Nephron (organoid): ENCODE data around the gene PELI2.

Experiments
- H3K27ac Mint-ChIP-seq, 3 experiments: 2 replicates each; pipeline ENCODE4 v1.8.0; 2020; ENCODE audit warnings: mixed read lengths in 3 of 3, mild to moderate bottlenecking in 2 of 3, moderate library complexity in 1 of 3
- H3K27me3 Mint-ChIP-seq: 2 replicates; pipeline ENCODE4 v1.8.0; 2021; ENCODE audit warnings: low read depth, mild to moderate bottlenecking, moderate library complexity, mixed read lengths
- H3K36me3 Mint-ChIP-seq: 2 replicates; pipeline ENCODE4 v1.8.0; 2020; ENCODE audit warnings: low read depth, mixed read lengths
- H3K4me1 Mint-ChIP-seq: 2 replicates; pipeline ENCODE4 v1.8.0; 2020; ENCODE audit warnings: mixed read lengths
- H3K4me3 Mint-ChIP-seq, 3 experiments: 2 replicates each; pipeline ENCODE4 v1.8.0; 2020; ENCODE audit warnings: mild to moderate bottlenecking in 3 of 3, mixed read lengths in 3 of 3, moderate library complexity in 2 of 3
- H3K9me3 Mint-ChIP-seq: 2 replicates; pipeline ENCODE4 v1.8.0; 2020; ENCODE audit warnings: mixed read lengths
- CTCF ChIP-seq, 3 experiments: fragments of 200-600 bp; sonication (generic); IDR thresholded peaks; one replicate each; pipeline ENCODE4 v1.5.0; 2021; ENCODE audit warnings: antibody characterized with exemption in 3 of 3; ENCODE audit not compliant: unreplicated experiment in 3 of 3

Gene PELI2

GRCh38 chr14:56273155-56273554, 154.9 kb downstream of the PELI2 start:
- Mint-ChIP-seq H3K27ac (no peak overlapping the region), H3K9me3 (no peaks in the 10 kb centered on the region), H3K36me3 (peaks cover 10% of the 10 kb centered on the region), H3K27me3 (peaks cover 11% of the 10 kb centered on the region), H3K4me3 (no peak overlapping the region), H3K4me1 (no peaks in the 10 kb centered on the region)
- no peak for TF ChIP-seq CTCF (IDR thresholded peaks at IDR 0.05; ENCODE audit: unreplicated experiment in 3 of 3)

GRCh38 chr14:56273951-56274350, 155.7 kb downstream of the PELI2 start:
- peaks cover 10% of the 10 kb centered on the region for H3K36me3 Mint-ChIP-seq
- H3K9me3 Mint-ChIP-seq, result no peaks in the 10 kb centered on the region
- H3K4me3 Mint-ChIP-seq, result no peak overlapping the region
- H3K27me3 Mint-ChIP-seq, result peaks cover 10% of the 10 kb centered on the region
- no peak for TF ChIP-seq CTCF (IDR thresholded peaks at IDR 0.05; ENCODE audit: unreplicated experiment in 3 of 3)
- no peaks in the 10 kb centered on the region for H3K4me1 Mint-ChIP-seq
- H3K27ac Mint-ChIP-seq, result no peak overlapping the region

GRCh38 chr14:56274556-56274955, 156.3 kb downstream of the PELI2 start:
- no peaks in the 10 kb centered on the region for H3K9me3 Mint-ChIP-seq
- H3K36me3 Mint-ChIP-seq, result peaks cover 10% of the 10 kb centered on the region
- H3K27ac Mint-ChIP-seq, result no peak overlapping the region
- TF ChIP-seq CTCF (IDR thresholded peaks at IDR 0.05; ENCODE audit: unreplicated experiment in 3 of 3), result no peak
- no peaks in the 10 kb centered on the region for H3K4me1 Mint-ChIP-seq
- no peak overlapping the region for H3K4me3 Mint-ChIP-seq
- H3K27me3 Mint-ChIP-seq, result peaks cover 4% of the 10 kb centered on the region

- Mint-ChIP-seq H3K36me3 (peaks cover 10% of the 10 kb centered on the region), H3K27ac (no peak overlapping the region), H3K4me3 (no peak overlapping the region), H3K4me1 (no peaks in the 10 kb centered on the region), H3K27me3 (peaks cover 1% of the 10 kb centered on the region), H3K9me3 (no peaks in the 10 kb centered on the region)
- no peak for TF ChIP-seq CTCF (IDR thresholded peaks at IDR 0.05; ENCODE audit: unreplicated experiment in 3 of 3)
Measured at GRCh38 chr14:56276108-56276507, 157.9 kb downstream of the PELI2 start.

- no peaks in the 10 kb centered on the region for H3K9me3 Mint-ChIP-seq
- no peak for TF ChIP-seq CTCF (IDR thresholded peaks at IDR 0.05; ENCODE audit: unreplicated experiment in 3 of 3)
- no peaks in the 10 kb centered on the region for H3K4me1 Mint-ChIP-seq
- H3K27me3 Mint-ChIP-seq, result no peaks in the 10 kb centered on the region
- no peak overlapping the region for H3K27ac Mint-ChIP-seq
- H3K4me3 Mint-ChIP-seq, result no peak overlapping the region
- H3K36me3 Mint-ChIP-seq, result peaks cover 10% of the 10 kb centered on the region
Measured at GRCh38 chr14:56278383-56278782, 160.2 kb downstream of the PELI2 start.

- H3K27me3 Mint-ChIP-seq, result no peaks in the 10 kb centered on the region
- no peaks in the 10 kb centered on the region for H3K4me1 Mint-ChIP-seq
- no peaks in the 10 kb centered on the region for H3K9me3 Mint-ChIP-seq
- H3K27ac Mint-ChIP-seq, result no peak overlapping the region
- TF ChIP-seq CTCF (IDR thresholded peaks at IDR 0.05; ENCODE audit: unreplicated experiment in 3 of 3), result peak in 2 of 3 experiments; percentile 13 to 14
- no peak overlapping the region for H3K4me3 Mint-ChIP-seq
- peaks cover 4% of the 10 kb centered on the region for H3K36me3 Mint-ChIP-seq
Measured at GRCh38 chr14:56280843-56281242, 162.6 kb downstream of the PELI2 start.
